A549 (cell line): Measurements from ENCODE around the gene UVRAG.

Experiments
- RCOR1 ChIP-seq: fragments of 150-350 bp; IDR thresholded peaks from 2 replicates; pipeline ENCODE4 v1.6.1; 2014; ENCODE audit warnings: antibody characterized with exemption, low read length, low read depth
- TF ChIP-seq, protein P1 (sequence below): fragments of 200-600 bp; sonication (generic); IDR thresholded peaks from 2 replicates; pipeline ENCODE4 v1.6.1; 2016; ENCODE audit warnings: antibody characterized with exemption, mild to moderate bottlenecking, moderate library complexity

DNA sequence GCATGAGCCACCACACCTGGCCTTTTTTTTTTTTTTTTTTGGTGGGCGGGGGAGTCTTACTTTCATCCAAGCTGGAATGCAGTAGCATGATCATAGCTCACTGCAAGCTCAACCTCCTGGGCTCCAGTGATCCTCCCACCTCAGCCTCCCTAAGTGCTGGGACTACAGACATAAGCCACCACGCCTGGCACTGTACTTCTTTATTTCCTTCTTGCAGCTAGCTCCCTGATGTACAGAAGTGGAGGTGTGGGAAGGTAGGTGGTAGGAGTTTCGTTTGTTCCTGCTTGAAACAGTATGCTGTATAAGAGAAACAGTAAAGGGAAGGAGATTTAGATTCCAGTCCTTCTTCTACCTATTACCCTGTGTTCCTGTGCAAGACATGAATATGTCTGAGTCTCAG is 319.2 kb downstream of the UVRAG start:
- TF ChIP-seq, protein P1, sequence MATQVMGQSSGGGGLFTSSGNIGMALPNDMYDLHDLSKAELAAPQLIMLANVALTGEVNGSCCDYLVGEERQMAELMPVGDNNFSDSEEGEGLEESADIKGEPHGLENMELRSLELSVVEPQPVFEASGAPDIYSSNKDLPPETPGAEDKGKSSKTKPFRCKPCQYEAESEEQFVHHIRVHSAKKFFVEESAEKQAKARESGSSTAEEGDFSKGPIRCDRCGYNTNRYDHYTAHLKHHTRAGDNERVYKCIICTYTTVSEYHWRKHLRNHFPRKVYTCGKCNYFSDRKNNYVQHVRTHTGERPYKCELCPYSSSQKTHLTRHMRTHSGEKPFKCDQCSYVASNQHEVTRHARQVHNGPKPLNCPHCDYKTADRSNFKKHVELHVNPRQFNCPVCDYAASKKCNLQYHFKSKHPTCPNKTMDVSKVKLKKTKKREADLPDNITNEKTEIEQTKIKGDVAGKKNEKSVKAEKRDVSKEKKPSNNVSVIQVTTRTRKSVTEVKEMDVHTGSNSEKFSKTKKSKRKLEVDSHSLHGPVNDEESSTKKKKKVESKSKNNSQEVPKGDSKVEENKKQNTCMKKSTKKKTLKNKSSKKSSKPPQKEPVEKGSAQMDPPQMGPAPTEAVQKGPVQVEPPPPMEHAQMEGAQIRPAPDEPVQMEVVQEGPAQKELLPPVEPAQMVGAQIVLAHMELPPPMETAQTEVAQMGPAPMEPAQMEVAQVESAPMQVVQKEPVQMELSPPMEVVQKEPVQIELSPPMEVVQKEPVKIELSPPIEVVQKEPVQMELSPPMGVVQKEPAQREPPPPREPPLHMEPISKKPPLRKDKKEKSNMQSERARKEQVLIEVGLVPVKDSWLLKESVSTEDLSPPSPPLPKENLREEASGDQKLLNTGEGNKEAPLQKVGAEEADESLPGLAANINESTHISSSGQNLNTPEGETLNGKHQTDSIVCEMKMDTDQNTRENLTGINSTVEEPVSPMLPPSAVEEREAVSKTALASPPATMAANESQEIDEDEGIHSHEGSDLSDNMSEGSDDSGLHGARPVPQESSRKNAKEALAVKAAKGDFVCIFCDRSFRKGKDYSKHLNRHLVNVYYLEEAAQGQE, result no peak
- no peak for TF ChIP-seq RCOR1
